GM06990 (cell line): ENCODE measurements around the gene TPX2.

Experiments used
- DNase-seq: peaks from one replicate; pipeline ENCODE4 v3.0.0-alpha.2; 2011; ENCODE audit not compliant: insufficient read length; ENCODE audit errors: extremely low read depth
- H3K27me3 ChIP-seq: replicated peaks from 2 replicates; pipeline ENCODE4 v1.6.0; 2011; ENCODE audit warnings: low read length; ENCODE audit not compliant: control insufficient read depth, insufficient read depth
- H3K36me3 ChIP-seq: 2 replicates; pipeline ENCODE4 v1.5.1; 2011; ENCODE audit warnings: low read length; ENCODE audit not compliant: control insufficient read depth, insufficient read depth
- H3K4me3 ChIP-seq: replicated peaks from 2 replicates; pipeline ENCODE4 v1.5.1; 2011; ENCODE audit warnings: low read depth, mild to moderate bottlenecking, control low read depth, low read length
- CTCF ChIP-seq: IDR thresholded peaks from 2 replicates; pipeline ENCODE4 v1.5.1; 2011; ENCODE audit warnings: low read length, control low read depth, mild to moderate bottlenecking, inconsistent platforms; ENCODE audit not compliant: insufficient read depth, poor library complexity, severe bottlenecking

Gene TPX2

GRCh38 chr20:31821427-31821826 is 82.3 kb downstream of the TPX2 start:
- no peak for TF ChIP-seq CTCF
- DNase-seq: no peak
- no peak overlapping the region for H3K4me3 ChIP-seq
- no peaks in the 10 kb centered on the region for H3K27me3 ChIP-seq
- no peaks in the 10 kb centered on the region for H3K36me3 ChIP-seq

GRCh38 chr20:31822421-31823330 is 83.6 kb downstream of the TPX2 start:
- peak; percentile 51 for DNase-seq
- peak; percentile 98 for TF ChIP-seq CTCF

GRCh38 chr20:31823360-31824124 is 84.5 kb downstream of the TPX2 start:
- Histone ChIP-seq H3K27me3 (no peaks in the 10 kb centered on the region), H3K36me3 (no peaks in the 10 kb centered on the region), H3K4me3 (no peak overlapping the region)
- no peak for TF ChIP-seq CTCF
- DNase-seq: no peak

More at GRCh38 chr20:31822421-31823330, 83.6 kb downstream of the TPX2 start:
- H3K4me3 ChIP-seq: no peak overlapping the region
- H3K27me3 ChIP-seq: no peaks in the 10 kb centered on the region
- no peaks in the 10 kb centered on the region for H3K36me3 ChIP-seq

GRCh38 chr20:31824125-31824485 is 85.0 kb downstream of the TPX2 start:
- no peaks in the 10 kb centered on the region for H3K27me3 ChIP-seq
- no peaks in the 10 kb centered on the region for H3K36me3 ChIP-seq
- no peak for TF ChIP-seq CTCF
- DNase-seq: no peak
- no peak overlapping the region for H3K4me3 ChIP-seq

- no peaks in the 10 kb centered on the region for H3K36me3 ChIP-seq
- DNase-seq: no peak
- no peak for TF ChIP-seq CTCF
These were observed 85.6 kb downstream of the TPX2 start for GRCh38 chr20:31824554-31825313.

More at GRCh38 chr20:31824554-31825313, 85.6 kb downstream of the TPX2 start:
- H3K27me3 ChIP-seq: no peaks in the 10 kb centered on the region
- H3K4me3 ChIP-seq: no peak overlapping the region
